Stimulated activated naive CD8-positive, alpha-beta T cell treated with anti-CD3 and anti-CD28 coated beads, Interleukin-15, amount 100 ng/mL, for 72 hours (primary cell): ENCODE data around the gene DNM1.

Source experiments
- ATAC-seq: fragments of 150-1000 bp; cut with Tn5 transposase; 2 replicates; pipeline ENCODE4 v1.10.0; 2021; ENCODE audit warnings: mild to moderate bottlenecking, moderate library complexity
- DNase-seq, 2 donors: peaks; one replicate each; pipeline ENCODE4 v3.0.0; 2021 to 2022
- H3K27ac Mint-ChIP-seq, 2 donors: one replicate each; pipeline ENCODE4 v1.8.0; 2022; ENCODE audit warnings: mild to moderate bottlenecking in 2 of 2, mixed read lengths in 2 of 2, moderate library complexity in 2 of 2
- H3K27me3 Mint-ChIP-seq: one replicate; pipeline ENCODE4 v1.8.0; 2022; ENCODE audit warnings: mixed read lengths
- H3K4me1 Mint-ChIP-seq: one replicate; pipeline ENCODE4 v1.8.0; 2022; ENCODE audit warnings: mild to moderate bottlenecking, mixed read lengths
- H3K4me3 Mint-ChIP-seq, 2 donors: one replicate each; pipeline ENCODE4 v1.8.0; 2022; ENCODE audit warnings: mild to moderate bottlenecking in 2 of 2, mixed read lengths in 2 of 2, moderate library complexity in 1 of 2
- H3K9me3 Mint-ChIP-seq, 2 donors: one replicate each; pipeline ENCODE4 v1.8.0; 2022; ENCODE audit warnings: mixed read lengths in 2 of 2

DNM1 gene

DNA sequence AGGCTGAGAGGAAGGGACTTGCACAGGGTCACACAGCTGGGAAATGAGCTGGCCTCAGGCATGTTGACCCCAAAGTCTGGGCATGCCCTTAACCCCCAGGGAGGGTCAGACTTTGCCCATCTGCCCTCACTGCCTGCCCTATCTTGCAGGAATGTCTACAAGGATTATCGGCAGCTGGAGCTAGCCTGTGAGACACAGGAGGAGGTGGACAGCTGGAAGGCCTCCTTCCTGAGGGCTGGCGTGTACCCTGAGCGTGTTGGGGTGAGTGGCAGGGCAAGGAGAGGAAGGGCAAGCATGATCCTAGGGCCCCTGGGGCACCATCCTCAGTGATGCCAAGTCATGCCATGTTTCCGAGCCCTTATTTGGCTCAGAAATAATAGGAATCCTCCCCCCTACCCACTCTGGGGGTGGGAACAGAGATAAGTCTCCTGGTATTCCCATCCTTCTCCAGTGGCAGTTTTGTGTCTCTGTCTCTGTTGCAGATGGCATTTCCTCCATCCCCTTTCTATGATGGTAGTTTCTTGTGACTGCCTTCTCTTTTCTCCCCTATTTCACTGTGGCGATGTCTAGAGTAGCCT lies 44.1 kb downstream of the DNM1 start:
- no peak for ATAC-seq
- DNase-seq, result no peak
- H3K4me3 Mint-ChIP-seq, result no peak overlapping the region
- H3K27me3 Mint-ChIP-seq, result peaks cover 44% of the 10 kb centered on the region
- H3K9me3 Mint-ChIP-seq, result no peaks in the 10 kb centered on the region
- H3K27ac Mint-ChIP-seq, result no peak overlapping the region
- H3K4me1 Mint-ChIP-seq, result peaks cover 43% of the 10 kb centered on the region

DNA sequence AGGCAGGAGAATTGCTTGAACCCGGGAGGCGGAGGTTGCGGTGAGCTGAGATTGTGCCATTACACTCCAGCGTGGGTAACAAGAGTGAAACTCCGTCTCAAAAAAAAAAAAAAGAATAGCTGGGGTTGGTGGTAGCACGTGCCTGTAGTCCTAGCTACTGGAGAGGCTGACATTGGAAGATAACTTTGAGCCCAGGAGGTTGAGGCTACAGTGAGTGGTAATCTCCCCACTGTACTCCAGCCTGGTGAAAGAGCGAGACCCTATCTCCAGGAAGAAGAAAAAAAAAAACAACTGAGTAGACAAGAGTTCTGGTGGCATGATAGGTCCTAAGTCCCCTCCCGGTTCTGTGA lies 46.4 kb downstream of the DNM1 start:
- Mint-ChIP-seq H3K4me3 (peak overlapping the region; percentile 80 to 89), H3K4me1 (peaks cover 31% of the 10 kb centered on the region), H3K9me3 (no peaks in the 10 kb centered on the region), H3K27me3 (peaks cover 32% of the 10 kb centered on the region), H3K27ac (no peak overlapping the region)
- DNase-seq (no peak), ATAC-seq (no peak)

DNA sequence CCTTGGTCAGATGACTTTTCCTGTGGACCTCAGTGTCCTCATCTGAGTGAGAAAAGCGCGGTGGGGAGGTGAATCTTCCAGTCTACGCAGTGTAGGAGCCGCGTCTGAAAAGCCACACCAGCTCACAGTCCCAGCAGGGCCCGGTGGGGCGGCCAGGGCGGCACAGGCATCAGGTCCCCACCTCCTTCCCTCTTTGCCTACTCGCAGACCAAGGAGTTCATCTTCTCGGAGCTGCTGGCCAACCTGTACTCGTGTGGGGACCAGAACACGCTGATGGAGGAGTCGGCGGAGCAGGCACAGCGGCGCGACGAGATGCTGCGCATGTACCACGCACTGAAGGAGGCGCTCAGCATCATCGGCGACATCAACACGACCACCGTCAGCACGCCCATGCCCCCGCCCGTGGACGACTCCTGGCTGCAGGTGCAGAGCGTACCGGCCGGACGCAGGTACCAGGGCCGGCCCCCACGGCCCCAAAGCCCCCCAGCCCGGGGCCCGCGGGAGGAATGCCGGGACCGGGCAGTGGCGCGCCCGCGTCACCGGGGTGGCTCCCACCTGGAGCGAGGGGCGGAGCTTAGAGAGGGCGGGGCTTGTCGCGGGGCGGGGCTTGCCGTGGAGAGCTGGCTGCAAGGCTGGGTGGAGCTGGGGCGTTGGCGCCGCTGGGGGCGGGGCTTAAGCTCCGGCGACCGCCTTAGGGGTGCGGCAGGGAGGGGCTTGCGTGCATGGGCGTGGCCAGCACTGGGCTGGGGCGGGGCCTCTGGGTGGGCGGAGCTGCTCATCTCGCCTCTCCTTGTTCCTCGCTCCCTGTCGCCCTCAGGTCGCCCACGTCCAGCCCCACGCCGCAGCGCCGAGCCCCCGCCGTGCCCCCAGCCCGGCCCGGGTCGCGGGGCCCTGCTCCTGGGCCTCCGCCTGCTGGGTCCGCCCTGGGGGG lies 47.0 kb downstream of the DNM1 start:
- Mint-ChIP-seq H3K9me3 (no peaks in the 10 kb centered on the region), H3K4me3 (peak overlapping the region; percentile 80 to 89), H3K4me1 (peaks cover 29% of the 10 kb centered on the region), H3K27ac (no peak overlapping the region), H3K27me3 (peaks cover 28% of the 10 kb centered on the region)
- DNase-seq, result peak; percentile 96 to 98
- ATAC-seq, result peak; percentile 91

DNA sequence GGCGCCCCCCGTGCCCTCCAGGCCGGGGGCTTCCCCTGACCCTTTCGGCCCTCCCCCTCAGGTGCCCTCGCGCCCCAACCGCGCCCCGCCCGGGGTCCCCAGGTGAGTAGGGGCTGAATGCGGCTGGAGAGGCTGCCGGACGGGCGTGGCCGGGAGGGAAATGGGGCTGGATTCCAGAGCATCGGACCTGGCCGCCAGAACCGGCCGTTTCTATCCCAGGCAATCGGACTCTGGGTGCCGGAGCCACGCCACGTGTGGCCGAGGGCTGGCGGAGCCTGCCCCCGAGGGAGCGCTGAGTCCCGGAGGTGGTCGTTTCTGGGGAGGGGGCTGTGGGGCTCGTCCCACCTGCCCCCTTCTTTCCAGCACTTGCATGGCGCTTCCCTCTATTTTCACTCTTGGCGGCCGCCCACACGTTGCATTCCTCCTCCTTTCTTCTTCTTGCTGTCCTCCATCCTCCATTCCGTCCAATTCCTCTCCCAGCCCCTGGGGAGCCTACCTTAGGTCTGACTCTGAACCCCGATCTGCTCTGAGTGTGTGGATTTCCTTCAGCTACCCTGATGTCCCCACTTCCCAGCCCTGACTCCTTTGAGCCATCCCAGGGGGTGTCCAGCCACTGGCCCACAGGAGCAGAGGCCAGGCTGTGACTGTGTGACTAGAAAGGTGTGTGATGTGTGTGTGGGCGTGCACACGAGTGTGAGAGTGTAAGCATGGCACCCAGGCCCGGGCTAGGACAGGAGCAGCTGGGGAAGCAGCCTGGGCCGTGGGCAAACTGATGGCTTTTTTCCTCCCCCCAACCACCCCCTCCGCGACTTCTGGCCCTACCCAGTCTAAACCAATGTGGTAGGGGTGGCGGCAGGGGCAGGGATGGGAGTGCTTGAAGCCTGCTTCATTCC lies 47.9 kb downstream of the DNM1 start:
- peak overlapping the region in 1 of 2 donors; percentile 16 for H3K27ac Mint-ChIP-seq
- peaks cover 19% of the 10 kb centered on the region for H3K27me3 Mint-ChIP-seq
- peaks cover 20% of the 10 kb centered on the region for H3K4me1 Mint-ChIP-seq
- DNase-seq, result no peak
- no peak for ATAC-seq
- peak overlapping the region; percentile 83 to 89 for H3K4me3 Mint-ChIP-seq
- no peaks in the 10 kb centered on the region for H3K9me3 Mint-ChIP-seq

DNA sequence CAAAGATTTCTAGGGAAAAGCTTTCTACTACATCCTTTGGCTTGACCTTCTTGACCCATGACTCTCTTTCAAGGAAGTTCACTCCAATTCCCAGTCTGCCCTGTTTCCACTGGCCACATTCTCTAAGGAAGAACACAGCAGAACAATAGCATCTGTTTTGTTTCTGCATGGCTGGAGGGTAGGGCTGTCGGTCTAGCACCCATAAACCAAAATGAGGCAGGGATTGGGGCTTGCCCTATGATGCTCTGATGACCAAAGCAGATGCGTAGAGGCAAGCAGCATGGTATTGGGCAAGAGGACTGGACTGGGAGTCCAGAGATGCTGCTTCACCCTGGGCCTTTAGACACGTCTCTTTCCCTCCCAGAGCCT lies 48.5 kb downstream of the DNM1 start:
- Mint-ChIP-seq H3K27me3 (peaks cover 18% of the 10 kb centered on the region), H3K4me3 (peak overlapping the region in 1 of 2 donors; percentile 58), H3K9me3 (no peaks in the 10 kb centered on the region), H3K27ac (no peak overlapping the region), H3K4me1 (peaks cover 17% of the 10 kb centered on the region)
- ATAC-seq, result no peak
- no peak for DNase-seq

DNA sequence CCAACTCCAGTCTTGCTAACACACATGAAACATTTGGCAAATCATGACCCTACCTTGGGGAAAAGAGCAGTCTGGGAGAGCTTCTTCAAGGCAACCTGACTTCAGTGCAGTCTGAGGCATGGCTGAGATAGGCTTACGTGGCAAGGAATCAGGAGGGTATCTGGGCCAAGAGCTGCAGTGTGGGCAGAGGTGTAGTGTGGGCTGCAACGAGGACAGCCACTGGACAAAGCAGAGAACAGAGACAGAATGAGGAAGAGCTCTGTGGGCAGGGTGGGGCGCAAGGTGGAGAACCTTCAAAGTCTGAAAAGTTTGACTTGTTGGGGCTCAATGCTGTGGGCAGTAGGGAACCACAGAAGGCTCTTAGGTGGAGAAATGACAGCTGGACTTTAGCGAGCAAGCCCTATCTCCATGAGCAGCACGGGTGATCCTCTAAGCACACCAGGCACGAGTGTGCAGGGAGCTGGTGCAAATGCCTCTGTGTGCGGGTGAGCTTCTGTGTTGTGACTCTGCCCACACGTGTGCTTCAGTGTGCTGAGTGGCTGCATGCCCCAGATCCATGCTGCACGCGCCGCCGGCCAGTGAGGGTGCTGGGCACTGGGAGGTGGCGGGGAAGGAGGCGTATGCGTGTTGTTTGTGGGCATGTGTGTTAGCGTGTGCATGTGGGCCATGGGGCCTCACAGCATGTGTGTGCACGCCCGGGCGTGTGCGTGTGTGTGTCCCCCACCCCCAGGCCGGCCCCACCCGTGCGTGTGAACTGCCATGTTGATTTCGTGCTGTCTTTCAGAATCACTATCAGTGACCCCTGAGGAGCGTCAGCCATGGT lies 49.3 kb downstream of the DNM1 start:
- ATAC-seq (no peak), DNase-seq (no peak)
- no peak overlapping the region for H3K4me3 Mint-ChIP-seq
- H3K9me3 Mint-ChIP-seq, result no peaks in the 10 kb centered on the region
- H3K4me1 Mint-ChIP-seq, result peaks cover 17% of the 10 kb centered on the region
- peaks cover 18% of the 10 kb centered on the region for H3K27me3 Mint-ChIP-seq
- H3K27ac Mint-ChIP-seq, result no peak overlapping the region

DNA sequence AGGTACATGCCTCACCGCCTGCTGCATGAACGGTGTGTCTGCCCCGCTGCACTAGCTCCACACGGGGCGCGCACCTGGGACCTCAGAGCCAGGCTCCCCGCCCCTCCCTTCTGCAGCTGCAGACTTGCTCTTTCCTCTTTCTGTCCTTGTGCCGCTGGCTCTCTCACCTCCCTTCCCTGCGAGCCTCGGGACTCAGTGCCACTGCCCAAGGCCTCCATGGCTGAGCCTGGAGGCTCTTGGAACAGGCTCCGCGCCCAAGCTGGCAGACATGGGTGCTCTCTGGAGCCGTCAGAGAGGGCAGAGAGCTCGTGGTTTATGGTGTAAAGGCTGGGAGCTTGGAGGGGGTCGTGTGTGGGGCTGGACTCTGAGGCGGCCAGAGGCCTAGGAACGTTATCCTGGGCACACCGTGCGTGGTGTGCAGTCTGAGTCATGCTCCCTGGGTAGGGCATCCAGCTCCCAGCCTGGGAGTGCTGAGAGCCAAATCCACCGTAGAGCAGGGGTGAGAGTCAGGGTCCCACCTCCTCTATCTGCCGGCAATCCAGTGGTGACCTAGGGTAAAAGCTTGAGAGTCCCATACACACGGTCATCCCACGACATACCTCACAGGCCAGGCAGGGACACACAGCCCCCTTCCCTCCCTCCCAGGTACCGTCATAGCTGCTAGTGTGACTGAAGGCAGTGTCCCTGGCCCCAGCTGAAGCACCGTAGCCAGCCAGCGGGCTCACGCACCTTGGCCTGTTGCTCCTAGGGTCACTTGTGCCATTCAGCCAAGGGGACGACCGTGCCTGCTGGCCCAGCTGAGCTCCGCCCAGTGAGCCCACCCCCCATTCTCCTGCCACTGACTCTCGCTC lies 50.2 kb downstream of the DNM1 start:
- Mint-ChIP-seq H3K4me3 (no peak overlapping the region), H3K9me3 (no peaks in the 10 kb centered on the region), H3K4me1 (peaks cover 17% of the 10 kb centered on the region), H3K27ac (no peak overlapping the region), H3K27me3 (peaks cover 18% of the 10 kb centered on the region)
- ATAC-seq (no peak), DNase-seq (no peak)

DNA sequence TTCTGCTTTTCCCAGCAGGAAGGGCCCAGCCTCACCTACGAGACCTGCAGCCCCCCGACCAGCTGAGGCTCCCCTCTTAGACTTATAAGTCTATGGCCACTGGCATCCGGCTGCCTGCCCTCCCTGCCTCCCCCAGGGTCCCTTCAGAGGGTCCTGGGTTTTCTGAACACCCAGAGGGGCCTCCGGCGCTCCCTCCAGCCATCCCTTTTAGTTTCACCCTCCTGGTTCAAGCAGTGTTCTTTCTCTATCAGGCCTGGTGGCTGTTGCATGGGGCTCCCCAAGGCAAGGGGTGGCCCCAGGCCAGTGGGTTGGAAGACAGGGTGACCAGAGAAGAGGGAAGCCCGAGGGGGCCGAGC lies 50.8 kb downstream of the DNM1 start:
- no peak overlapping the region for H3K4me3 Mint-ChIP-seq

DNA sequence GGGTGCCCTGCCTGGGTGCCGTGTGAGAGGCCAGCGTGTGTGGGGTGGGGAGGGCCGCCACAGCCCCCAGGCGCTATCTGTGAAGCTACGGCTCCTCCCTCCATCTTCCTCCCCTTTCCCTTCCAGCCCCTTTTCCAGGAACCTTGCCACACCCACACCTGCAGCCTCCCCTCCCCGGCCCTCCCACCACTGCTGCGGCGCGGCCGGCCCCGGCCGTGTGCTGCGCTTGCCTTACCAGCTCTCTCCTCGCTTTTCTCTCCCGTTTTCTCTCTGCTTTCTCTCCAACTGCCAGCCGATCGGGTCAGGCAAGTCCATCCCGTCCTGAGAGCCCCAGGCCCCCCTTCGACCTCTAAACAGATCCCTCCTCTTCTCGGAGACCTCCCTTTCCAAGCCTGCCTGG lies 51.2 kb downstream of the DNM1 start:
- Mint-ChIP-seq H3K4me1 (peaks cover 14% of the 10 kb centered on the region), H3K9me3 (no peaks in the 10 kb centered on the region), H3K27me3 (peaks cover 18% of the 10 kb centered on the region), H3K4me3 (no peak overlapping the region), H3K27ac (no peak overlapping the region)
- no peak for DNase-seq
- ATAC-seq, result no peak

More for the DNA sequence above, 50.8 kb downstream of the DNM1 start:
- Mint-ChIP-seq H3K4me1 (peaks cover 17% of the 10 kb centered on the region), H3K9me3 (no peaks in the 10 kb centered on the region), H3K27ac (no peak overlapping the region), H3K27me3 (peaks cover 18% of the 10 kb centered on the region)
- DNase-seq (no peak), ATAC-seq (no peak)

DNA sequence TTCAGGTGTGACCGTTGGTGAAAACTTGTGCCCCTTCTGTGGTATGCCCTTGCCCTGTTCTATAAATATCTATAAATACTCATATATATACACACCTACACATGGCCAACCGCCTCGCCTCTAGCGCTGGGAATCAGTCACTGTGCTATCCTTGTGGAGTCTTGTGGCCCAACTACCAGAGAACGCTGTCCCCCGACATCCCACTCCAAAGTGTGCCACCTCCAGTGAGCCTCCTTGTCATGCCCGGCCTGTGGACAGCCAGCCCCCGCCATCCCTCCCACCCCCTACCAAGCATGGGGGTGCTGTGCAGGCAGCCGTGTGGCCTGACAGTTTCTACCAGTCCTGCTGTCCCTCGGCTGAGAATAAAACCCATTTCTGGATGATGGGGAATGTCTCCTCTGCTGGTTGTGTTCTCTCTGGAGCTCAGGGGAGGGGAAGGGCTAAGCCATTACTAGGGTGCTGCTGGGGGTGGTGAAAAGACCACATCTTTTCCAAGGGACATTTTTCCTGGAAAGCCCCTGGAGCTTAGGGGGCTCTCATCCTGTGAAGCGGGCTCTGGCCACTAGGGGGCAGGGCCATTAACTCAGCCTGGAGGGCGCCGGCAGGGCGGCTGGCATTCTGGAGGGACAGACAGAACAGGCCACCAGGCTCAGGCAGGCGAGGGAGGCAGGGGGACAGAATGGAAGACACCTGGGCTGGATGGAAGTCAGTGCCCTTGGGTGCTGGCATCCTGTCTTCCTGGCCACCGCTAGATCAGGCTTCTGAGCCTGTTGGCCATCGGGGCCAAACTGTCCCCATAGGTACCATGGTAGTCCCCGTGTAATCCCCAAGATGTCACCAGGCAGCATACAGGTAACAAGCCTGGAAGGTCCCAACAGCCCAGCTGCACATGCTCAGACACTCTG lies 51.9 kb downstream of the DNM1 start:
- H3K27me3 Mint-ChIP-seq, result peaks cover 18% of the 10 kb centered on the region
- DNase-seq (peak; percentile 51), ATAC-seq (peak; percentile 37)
- no peaks in the 10 kb centered on the region for H3K9me3 Mint-ChIP-seq
- H3K4me1 Mint-ChIP-seq, result peaks cover 8% of the 10 kb centered on the region
- no peak overlapping the region for H3K4me3 Mint-ChIP-seq
- H3K27ac Mint-ChIP-seq, result no peak overlapping the region

DNA sequence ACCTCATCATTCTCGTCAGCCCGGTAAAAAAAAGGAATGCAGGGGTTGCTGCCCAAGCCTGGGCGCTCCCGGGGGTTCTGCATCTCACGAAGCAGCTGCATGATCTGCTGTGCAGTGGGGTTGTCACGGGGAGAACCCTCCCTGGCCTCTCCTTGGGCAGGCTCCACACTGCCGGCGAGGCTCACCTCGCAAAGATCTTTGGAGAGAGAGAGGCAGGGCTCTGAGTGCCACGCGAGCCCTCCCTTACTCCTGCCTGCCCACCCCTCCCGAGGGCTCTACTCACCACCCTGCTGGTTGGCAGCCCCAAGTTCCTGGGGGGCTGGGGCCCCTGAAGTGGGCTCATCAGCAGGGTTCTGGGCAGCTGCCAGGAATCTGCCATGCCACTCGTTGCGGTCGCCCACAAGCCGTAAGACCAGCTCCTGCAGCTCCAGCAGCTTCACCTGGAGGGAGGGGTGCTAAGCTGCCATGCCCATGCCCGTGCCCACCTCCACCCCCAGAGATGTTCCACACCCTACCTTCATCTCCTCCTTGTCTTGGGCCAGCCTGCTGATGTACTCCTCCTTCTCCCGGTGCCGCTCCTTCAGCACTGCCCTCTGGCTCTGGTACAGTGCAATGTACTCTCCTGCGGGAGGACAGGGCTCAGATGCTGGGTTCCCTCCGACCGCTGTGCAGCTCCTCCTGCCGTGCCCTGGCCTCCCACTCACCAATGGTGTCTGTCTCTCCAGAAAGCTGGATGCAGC lies 54.1 kb downstream of the DNM1 start:
- no peaks in the 10 kb centered on the region for H3K4me1 Mint-ChIP-seq
- H3K4me3 Mint-ChIP-seq, result no peak overlapping the region
- peaks cover 3% of the 10 kb centered on the region for H3K27me3 Mint-ChIP-seq
- no peaks in the 10 kb centered on the region for H3K9me3 Mint-ChIP-seq
- ATAC-seq (no peak), DNase-seq (no peak)
- H3K27ac Mint-ChIP-seq, result no peak overlapping the region

DNA sequence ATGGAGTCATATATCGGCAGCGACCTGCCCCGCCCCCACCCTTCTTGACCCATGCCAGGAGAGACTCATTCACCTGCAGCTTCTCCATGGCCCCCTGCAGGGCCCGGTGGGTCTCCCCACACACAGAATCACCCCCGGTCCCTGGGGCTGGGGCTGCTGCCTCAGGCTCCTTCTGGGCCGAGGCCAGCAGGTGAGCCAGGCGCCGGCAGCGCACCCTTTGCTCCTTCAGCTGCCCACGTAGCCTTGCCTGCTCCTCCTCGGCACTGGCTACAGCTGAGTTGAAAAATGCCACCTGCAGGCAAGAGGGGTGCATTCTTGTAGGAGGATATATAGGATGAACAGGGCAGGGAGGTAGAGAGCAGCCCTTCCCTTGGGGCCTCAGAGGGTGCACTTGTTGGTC lies 54.7 kb downstream of the DNM1 start:
- Mint-ChIP-seq H3K9me3 (no peaks in the 10 kb centered on the region), H3K4me1 (no peaks in the 10 kb centered on the region), H3K27me3 (no peaks in the 10 kb centered on the region), H3K27ac (no peak overlapping the region), H3K4me3 (no peak overlapping the region)
- ATAC-seq, result no peak
- DNase-seq, result no peak

DNA sequence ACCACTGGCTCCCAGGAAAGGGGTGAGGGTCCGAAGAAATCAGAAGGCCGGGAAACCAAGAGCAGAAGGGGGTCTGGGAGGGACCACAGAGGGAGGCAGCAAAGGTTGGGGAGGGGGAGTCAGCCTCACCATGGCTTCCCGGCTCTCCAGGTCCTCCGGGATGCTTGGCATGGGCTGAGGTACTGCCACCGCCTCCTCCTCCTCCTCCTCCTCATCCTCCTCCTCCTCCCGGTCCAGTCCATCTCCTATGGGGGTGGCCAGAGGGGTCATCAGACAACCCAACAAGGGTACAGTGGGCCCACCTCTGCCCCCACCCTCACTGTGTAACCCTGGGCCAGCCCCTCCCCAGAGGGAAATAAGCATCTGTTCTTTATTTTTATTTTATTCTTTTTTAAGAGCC lies 55.1 kb downstream of the DNM1 start:
- Mint-ChIP-seq H3K9me3 (no peaks in the 10 kb centered on the region), H3K4me1 (no peaks in the 10 kb centered on the region), H3K27ac (no peak overlapping the region), H3K27me3 (no peaks in the 10 kb centered on the region), H3K4me3 (no peak overlapping the region)
- DNase-seq, result no peak
- ATAC-seq, result no peak
